Dedifferentiated amniotic fluid mesenchymal stem cell (primary cell): ENCODE results near the gene SORBS2.
"Not testable (repeated sequence)": the region's sequence is repeated elsewhere in the genome, so short reads cannot be mapped to it uniquely, and the experiment has no call there.

Experiments used
- DNase-seq: peaks from one replicate; pipeline ENCODE4 v3.0.0-alpha.2; 2016; ENCODE audit errors: extremely low spot score

SORBS2 gene

DNA sequence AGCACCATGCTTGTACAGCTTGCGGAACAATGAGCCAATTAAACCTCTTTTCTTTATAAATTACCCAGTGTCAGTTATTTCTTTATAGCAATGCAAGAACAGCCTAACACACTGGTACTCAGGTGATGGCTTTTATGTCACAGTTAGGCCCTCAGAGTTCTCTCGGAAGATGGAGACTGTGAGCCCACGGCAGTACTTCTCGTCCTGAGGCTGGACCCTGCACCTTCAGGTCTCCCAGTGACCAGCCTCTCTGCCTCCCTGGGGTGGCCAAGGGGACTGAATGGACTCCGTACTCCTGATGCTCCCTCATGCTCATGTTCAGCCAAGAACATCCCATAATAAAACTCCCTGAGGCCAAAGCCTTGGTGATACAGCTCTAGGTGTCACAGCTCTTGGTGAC lies 251.7 kb downstream of the SORBS2 start:
- no peak for DNase-seq

DNA sequence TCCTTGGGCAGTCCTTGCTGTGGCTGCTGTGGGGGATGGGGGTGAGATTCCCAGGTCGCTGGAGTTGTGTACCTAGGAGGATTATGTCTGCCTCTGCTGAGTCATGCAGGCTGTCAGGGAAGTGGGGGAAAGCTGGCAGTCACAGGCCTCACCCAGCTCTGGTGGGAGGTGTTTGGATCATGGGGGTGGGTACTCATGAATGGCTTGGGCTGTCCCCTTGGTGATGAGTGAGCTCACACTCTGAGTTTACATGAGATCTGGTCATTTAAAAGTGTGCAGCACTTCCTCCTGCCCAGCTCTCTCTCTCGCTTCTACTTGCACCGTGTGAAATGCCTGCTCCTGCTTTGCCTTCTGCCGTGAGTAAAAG lies 252.1 kb downstream of the SORBS2 start:
- DNase-seq: peak; percentile 21

- DNase-seq: not testable (repeated sequence)
These were observed 252.6 kb downstream of the SORBS2 start for GRCh38 chr4:185559251-185559914.

DNA sequence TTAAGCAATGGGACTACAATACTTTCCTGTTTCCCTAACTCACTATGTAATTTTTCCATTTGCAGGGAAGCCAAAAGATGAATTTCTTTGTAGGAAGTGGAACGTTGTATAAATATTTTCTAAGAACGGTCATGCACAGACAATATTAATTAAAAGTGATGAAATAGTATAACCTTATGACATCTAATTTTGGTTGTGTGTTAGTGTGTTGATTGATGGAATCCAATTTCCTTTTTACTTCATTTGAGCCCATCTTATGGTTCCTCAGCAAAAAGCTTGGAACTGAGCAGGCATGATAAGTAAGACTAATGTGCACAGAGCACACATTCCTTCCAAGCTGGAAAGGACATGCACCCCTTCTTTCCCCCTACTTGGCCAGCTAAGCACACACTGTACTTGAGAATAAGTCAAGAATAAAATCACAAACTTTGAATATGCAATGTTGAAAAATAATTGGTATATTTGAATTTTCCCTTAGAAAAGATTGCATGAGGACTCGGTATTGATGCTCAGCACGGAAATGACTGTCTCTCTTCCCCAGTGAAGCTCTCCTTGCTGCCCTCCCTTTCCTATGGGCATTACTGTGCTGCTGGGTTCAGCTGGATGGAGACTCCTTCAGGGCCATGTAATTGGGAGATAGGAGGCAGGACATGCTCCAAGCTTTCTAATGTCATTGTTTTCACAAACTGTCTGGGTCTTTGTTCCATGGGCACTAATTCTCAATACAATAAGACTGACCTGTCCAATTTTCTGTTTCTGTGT lies 257.4 kb downstream of the SORBS2 start:
- DNase-seq: no peak

GRCh38 chr4:185552254-185552653 lies 259.7 kb downstream of the SORBS2 start:
- DNase-seq: no peak

- DNase-seq: no peak
These were observed 261.1 kb downstream of the SORBS2 start for GRCh38 chr4:185550933-185551332.

DNA sequence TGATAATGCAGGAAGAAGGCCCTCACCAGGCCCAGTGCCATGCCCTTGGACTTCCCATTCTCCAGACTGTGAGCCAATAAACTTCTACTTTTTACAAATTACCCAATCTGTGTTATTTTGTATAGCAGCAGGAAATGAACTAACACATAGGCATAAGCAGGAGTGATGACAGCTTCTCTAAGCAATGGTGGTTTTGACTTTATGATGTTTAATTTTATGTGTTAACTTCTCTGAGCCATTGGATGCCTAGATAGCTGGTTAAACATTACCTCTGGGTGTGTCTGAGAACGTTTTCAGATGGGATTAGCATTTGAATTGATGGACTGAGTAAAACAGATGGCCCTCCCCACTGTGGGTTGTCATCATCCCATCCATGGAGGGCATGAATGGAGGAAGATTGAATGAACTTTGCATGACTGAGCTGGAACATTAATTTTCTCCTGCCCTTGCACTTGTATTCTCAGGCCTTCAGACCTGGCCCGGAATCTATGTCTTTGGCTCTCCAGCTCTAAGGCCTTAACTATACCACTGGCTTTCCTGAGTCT lies 262.8 kb downstream of the SORBS2 start:
- DNase-seq: no peak

GRCh38 chr4:185548587-185548986 lies 263.4 kb downstream of the SORBS2 start:
- no peak for DNase-seq

DNA sequence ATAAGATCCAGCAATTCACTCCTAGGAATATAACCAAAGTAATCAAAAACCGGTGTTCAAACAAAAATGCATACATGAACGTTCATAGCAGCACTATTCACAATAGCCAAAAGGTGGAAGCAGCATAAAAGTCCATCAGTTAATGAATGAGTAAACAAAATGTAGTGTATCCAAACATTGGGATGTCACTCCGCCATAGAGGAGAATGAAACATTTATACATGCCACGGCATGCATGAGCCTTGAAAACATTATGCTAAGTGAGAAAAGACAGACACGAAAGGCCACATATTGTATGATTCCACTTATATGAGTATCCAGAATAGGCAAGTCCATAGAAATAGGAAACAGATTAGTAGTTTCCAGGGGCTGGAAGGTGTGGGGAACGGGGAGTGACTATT lies 265.7 kb downstream of the SORBS2 start:
- no peak for DNase-seq

DNA sequence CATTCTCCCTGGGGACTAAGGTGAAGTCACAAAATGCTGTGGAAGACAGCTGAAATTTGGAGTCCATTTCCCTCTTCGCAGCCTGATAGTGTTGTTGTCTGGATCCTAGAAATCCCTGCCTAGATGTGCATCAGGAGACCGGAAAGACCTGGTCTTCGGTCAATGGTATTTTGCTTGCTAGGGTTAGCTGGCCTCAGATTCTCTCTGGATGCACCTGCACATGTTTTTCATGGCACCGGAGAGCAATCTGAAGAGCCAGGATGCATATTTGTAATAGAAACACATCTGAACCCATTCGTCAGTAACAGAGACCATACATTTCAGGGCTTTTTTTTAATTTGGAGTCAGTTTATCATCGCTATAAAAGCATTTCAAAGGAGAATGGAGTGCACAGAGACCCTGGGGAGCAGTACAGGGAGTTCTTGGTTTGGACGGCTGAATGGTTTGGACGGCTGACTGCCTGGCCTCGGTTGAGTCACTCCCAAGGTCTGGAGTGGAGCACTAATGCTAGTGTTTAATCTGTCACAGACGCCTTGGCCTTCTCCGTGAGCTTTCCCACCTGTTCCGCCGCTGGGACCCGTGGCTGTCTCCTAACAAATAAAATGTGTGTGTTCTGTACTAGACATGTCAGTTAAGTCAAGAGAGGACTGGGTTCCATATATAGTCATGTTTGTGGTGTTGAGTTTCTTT lies 269.2 kb downstream of the SORBS2 start:
- no peak for DNase-seq

DNA sequence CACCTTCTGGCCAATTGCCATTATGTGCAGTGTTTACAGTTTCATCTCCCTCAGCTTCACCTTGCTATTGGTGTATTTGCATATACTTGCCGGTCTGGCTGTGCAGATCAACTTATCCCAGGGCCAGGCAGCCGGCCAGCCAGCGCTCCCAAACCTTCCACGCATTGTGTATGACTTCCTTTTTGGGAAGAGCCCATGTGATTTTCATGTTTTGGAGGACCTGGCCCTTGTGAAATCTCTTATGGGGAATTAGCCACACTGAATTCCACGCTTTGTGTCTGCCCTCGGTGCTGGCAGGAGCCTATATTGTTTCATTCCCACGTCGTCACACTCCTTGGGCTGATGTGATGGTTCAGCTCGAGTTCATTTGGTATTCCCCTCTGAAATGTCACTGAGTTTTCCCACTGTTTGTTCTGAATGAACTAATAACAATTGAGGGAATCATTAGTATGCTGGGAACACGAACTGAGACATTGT lies 270.7 kb downstream of the SORBS2 start:
- DNase-seq: no peak

GRCh38 chr4:185540487-185541120 lies 271.4 kb downstream of the SORBS2 start:
- DNase-seq: peak; percentile 4

GRCh38 chr4:185540040-185540439 lies 272.0 kb downstream of the SORBS2 start:
- no peak for DNase-seq

DNA sequence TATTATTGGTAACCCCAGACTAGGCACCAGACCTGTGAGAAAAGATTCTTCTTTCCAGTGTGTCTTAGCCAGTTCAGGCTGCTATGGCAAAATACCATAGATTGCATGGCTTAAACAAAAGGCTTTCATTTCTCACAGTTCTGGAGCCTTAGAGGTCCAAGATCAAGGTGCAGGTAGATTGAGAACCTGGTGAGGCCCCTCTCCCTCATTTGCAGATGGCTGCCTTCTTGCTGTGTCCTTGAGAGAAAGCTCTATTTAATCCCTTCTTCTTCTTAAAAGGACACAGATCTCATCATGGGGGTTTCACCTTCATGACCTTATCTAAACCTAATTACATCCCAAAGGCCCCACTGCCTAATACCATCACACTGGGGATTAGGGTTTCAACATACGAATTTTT lies 273.2 kb downstream of the SORBS2 start:
- no peak for DNase-seq

DNA sequence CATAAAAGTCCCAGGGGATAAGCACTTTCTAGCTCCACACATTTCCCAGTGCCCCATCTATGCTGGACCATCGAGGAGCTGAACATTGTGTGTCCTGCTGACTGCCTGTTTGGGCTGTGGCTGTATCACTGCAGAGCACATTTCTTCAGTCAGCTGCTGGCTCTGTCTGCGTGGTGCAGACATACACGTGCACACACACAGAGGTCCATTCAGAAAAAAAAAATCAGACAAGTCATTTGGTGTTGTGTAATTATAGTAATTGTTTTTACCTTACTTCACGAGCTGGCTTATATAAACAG lies 275.6 kb downstream of the SORBS2 start:
- no peak for DNase-seq

GRCh38 chr4:185535612-185536410 lies 276.2 kb downstream of the SORBS2 start:
- no peak for DNase-seq
